Osteocyte (in vitro differentiated cells): ENCODE data around the gene KIF1C. TPM values are rescaled to one million over a fixed set of nuclear protein-coding genes. Genes with fewer than 3 reads are reported as not detected.

Experiments
- DNase-seq: peaks from one replicate; pipeline ENCODE4 v3.0.0; 2021; ENCODE audit warnings: mixed read lengths; ENCODE audit not compliant: unreplicated experiment; ENCODE audit errors: extremely low spot score
- H3K27ac Mint-ChIP-seq: one replicate; pipeline ENCODE4 v1.8.0; 2021; ENCODE audit warnings: mild to moderate bottlenecking, mixed read lengths; ENCODE audit not compliant: unreplicated experiment
- H3K27me3 Mint-ChIP-seq: one replicate; pipeline ENCODE4 v1.8.0; 2021; ENCODE audit warnings: mixed read lengths; ENCODE audit not compliant: unreplicated experiment
- H3K36me3 Mint-ChIP-seq: one replicate; pipeline ENCODE4 v1.8.0; 2021; ENCODE audit warnings: mixed read lengths; ENCODE audit not compliant: unreplicated experiment
- H3K4me1 Mint-ChIP-seq: one replicate; pipeline ENCODE4 v1.8.0; 2021; ENCODE audit warnings: mixed read lengths; ENCODE audit not compliant: unreplicated experiment
- H3K4me3 Mint-ChIP-seq: one replicate; pipeline ENCODE4 v1.8.0; 2021; ENCODE audit warnings: mild to moderate bottlenecking, moderate library complexity, mixed read lengths; ENCODE audit not compliant: unreplicated experiment
- H3K9me3 Mint-ChIP-seq: one replicate; pipeline ENCODE4 v1.8.0; 2021; ENCODE audit warnings: mixed read lengths; ENCODE audit not compliant: unreplicated experiment
- total RNA-seq: library from RNA; stranded (reverse); gene quantifications from 2 replicates; pipeline ENCODE4 v1.2.1, GENCODE V29; 2021
- TF ChIP-seq, protein P1 (sequence below): fragments of 200-600 bp; sonication (generic); IDR thresholded peaks from 2 replicates; pipeline ENCODE4 v1.5.0; 2021; ENCODE audit warnings: antibody characterized with exemption, mild to moderate bottlenecking, moderate library complexity

The KIF1C gene
- total RNA-seq, 1 donor from 2014 or later: 123 TPM

DNA sequence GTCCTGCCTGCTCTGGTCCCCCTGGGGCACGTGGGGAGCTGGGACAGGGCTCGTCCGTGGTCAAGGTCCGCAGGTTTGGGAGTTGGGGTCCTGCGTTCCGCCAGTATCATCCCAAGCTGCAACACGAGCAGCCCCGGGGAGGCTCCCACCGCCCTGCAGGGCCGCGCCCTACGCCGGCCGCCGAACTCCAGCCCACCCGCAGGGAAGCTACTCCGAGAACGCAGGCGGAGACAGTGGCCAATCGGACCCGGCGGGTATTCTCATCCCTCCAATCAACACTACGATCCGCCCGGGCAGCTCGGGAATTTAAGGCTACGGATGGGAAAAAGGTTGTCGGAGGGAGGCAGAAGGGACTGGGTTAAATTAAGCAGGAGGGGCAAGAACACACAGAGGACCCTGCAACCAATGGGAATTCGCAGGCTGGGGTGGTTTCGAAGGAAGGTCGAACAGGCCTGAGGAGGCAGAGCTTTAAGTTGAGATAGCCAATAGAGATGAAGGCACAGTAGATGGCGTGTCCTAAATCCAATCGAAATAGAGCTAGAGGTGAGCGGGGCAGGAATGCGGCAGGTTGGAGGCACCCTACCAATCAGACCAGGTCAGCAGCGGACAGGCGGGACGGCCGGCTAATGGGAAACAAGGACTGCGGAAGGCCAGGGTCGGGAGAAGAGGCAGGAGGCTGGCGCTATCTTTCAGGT lies 30.8 kb upstream of the KIF1C start:
- Mint-ChIP-seq H3K9me3 (no peaks in the 10 kb centered on the region), H3K36me3 (peaks cover 19% of the 10 kb centered on the region), H3K27me3 (no peaks in the 10 kb centered on the region), H3K4me3 (no peak overlapping the region), H3K27ac (no peak overlapping the region), H3K4me1 (peaks cover 35% of the 10 kb centered on the region)
- TF ChIP-seq, protein P1, sequence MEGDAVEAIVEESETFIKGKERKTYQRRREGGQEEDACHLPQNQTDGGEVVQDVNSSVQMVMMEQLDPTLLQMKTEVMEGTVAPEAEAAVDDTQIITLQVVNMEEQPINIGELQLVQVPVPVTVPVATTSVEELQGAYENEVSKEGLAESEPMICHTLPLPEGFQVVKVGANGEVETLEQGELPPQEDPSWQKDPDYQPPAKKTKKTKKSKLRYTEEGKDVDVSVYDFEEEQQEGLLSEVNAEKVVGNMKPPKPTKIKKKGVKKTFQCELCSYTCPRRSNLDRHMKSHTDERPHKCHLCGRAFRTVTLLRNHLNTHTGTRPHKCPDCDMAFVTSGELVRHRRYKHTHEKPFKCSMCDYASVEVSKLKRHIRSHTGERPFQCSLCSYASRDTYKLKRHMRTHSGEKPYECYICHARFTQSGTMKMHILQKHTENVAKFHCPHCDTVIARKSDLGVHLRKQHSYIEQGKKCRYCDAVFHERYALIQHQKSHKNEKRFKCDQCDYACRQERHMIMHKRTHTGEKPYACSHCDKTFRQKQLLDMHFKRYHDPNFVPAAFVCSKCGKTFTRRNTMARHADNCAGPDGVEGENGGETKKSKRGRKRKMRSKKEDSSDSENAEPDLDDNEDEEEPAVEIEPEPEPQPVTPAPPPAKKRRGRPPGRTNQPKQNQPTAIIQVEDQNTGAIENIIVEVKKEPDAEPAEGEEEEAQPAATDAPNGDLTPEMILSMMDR: no peak
- DNase-seq: peak; percentile 99

DNA sequence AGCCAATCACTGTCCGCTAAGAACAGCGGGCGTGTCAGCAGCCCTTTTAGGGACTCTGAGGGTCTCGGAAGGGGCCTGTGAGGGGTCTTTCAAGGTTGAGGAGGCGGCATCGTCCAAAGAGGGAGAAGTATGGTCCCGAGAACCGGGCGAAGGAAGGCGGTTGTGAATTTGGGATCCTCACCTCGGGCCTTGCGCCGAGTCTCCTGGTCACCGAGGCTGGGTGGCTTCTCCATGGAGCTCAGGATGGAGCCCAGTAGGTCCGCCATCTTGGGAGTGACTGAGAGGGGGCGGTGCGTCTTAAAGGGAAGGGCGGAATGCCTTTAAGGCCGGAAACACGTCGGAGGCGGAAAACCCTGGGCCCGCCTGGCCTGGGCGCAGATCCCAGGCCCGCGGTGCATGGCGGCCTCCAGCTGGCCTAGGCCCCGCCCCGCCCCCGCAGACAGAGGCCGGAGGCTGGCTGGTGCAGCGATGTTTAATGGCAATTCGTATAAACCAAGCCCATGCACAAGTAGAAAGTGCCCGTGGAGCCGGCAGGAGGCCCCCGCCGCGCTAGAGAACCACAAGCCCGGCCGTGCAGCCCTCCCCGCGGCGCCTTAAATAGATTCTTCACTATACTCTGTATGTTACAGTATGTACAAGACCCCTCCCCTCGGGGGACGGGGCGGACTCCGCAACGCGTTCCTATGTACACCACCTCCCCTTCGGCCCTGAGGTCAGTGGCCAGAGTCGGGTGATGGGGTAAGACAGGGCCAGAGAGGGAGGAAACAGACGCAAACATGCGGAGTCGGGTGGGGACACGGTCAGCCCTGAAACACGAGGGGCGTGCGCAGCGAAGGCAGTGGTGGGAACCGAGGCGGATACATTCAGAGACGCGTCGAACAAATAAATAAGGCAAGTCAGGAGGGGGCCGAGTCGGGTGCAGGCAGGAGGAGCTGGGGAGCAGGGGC lies 29.9 kb upstream of the KIF1C start, which contains the start of gene SPAG7:
Gene SPAG7, minus strand, starts transcription at position 279 of the 947 bp plus-strand sequence. Its CDS starts 13 bp downstream, at position 266.
- Mint-ChIP-seq H3K27me3 (no peaks in the 10 kb centered on the region), H3K36me3 (peaks cover 20% of the 10 kb centered on the region), H3K27ac (no peak within 1 kb of the TSS), H3K9me3 (no peaks in the 10 kb centered on the region), H3K4me1 (peaks cover 35% of the 10 kb centered on the region), H3K4me3 (no peak within 1 kb of the TSS)
- TF ChIP-seq, protein P1: peak; percentile 21
- peak; percentile 98 for DNase-seq

DNA sequence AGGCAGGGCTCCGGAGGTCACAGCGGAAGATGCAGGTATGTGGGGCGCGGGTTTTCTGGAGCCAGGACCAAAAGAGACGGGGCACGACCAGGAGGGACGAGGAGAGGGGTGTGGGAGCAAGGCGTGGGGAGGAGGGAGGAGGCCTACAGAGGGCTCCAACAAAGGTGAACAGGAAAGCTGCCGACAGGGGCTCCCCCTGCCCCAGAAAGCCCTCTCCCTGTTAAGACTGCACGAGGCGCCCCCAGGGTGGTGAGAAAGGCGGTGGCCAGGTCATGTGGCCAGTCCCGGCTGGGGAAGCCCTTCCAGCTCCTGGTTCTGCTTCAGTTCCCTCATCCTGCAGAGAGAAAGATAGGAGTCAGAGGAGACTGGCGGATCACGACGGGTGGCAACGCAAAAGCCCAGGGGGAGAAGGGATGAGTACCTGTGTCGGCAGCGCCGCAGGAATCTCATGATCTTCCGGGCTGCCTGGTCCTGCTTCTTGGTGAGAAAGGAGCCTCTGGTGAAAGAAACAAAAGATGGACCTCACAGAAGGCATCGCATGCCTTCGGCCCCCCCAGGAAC lies 29.2 kb upstream of the KIF1C start:
- TF ChIP-seq, protein P1: no peak
- H3K36me3 Mint-ChIP-seq: peaks cover 20% of the 10 kb centered on the region
- H3K27ac Mint-ChIP-seq: no peak overlapping the region
- no peak for DNase-seq
- H3K27me3 Mint-ChIP-seq: no peaks in the 10 kb centered on the region
- peaks cover 35% of the 10 kb centered on the region for H3K4me1 Mint-ChIP-seq
- H3K9me3 Mint-ChIP-seq: no peaks in the 10 kb centered on the region
- no peak overlapping the region for H3K4me3 Mint-ChIP-seq

DNA sequence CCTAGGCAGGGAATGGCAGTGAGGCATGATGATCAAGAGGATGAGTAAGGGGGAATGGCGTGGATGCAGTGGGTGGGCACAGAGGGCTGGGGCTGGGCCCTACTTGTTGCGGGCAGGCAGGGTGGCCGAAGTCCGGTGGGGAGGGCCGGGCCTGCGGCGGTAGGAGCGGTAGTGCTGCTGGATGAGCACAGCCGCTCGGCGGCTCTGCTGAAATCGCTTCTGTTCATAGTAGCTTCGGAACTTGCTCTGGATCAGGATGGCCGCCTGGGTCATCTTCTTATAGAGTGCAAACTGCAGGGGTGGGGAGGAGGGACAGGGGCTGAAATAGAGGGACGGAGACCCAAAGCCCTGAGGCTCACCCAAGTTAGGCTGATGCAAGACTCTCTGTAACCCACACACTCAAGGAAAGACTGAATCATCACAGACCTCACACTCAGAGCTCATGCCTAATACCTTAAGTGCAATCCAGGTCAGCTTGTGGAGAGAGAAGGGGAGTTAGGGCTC lies 28.7 kb upstream of the KIF1C start:
- TF ChIP-seq, protein P1: no peak
- Mint-ChIP-seq H3K27me3 (no peaks in the 10 kb centered on the region), H3K4me1 (peaks cover 35% of the 10 kb centered on the region), H3K36me3 (peaks cover 24% of the 10 kb centered on the region), H3K4me3 (no peak overlapping the region), H3K27ac (no peak overlapping the region), H3K9me3 (no peaks in the 10 kb centered on the region)
- peak; percentile 86 for DNase-seq
